Mesothelial cell of epicardium (in vitro differentiated cells): ENCODE results near the gene EPB41L4A. TPM values are rescaled to one million over a fixed set of nuclear protein-coding genes. Genes with fewer than 3 reads are reported as not detected.

Source experiments
- DNase-seq, 2 experiments: peaks; one replicate each; pipeline ENCODE4 v3.0.0; 2021; ENCODE audit warnings: low spot score in 2 of 2; ENCODE audit not compliant: unreplicated experiment in 2 of 2
- H3K27ac Mint-ChIP-seq: 2 replicates; pipeline ENCODE4 v1.8.0; 2021; ENCODE audit warnings: mixed read lengths
- H3K27me3 Mint-ChIP-seq: 2 replicates; pipeline ENCODE4 v1.8.0; 2021; ENCODE audit warnings: low read depth, mixed read lengths
- H3K36me3 Mint-ChIP-seq: 2 replicates; pipeline ENCODE4 v1.8.0; 2021; ENCODE audit warnings: mixed read lengths
- H3K4me1 Mint-ChIP-seq: 2 replicates; pipeline ENCODE4 v1.8.0; 2021; ENCODE audit warnings: mixed read lengths
- H3K4me3 Mint-ChIP-seq: 2 replicates; pipeline ENCODE4 v1.8.0; 2021; ENCODE audit warnings: mild to moderate bottlenecking, moderate library complexity, mixed read lengths
- H3K9me3 Mint-ChIP-seq: 2 replicates; pipeline ENCODE4 v1.8.0; 2021; ENCODE audit warnings: mixed read lengths
- CTCF ChIP-seq: fragments of 200-600 bp; sonication (generic); IDR thresholded peaks from one replicate; pipeline ENCODE4 v1.5.0; 2021; ENCODE audit warnings: antibody characterized with exemption; ENCODE audit not compliant: unreplicated experiment
- total RNA-seq: library from RNA; stranded (reverse); gene quantifications from 3 replicates; pipeline ENCODE4 v1.2.1, GENCODE V29; 2021

Gene EPB41L4A
- total RNA-seq, 1 donor from 2014 or later: 39.3 TPM

GRCh38 chr5:112390327-112390726 lies 28.8 kb downstream of the EPB41L4A start:
- H3K4me3 Mint-ChIP-seq: no peak overlapping the region
- peaks cover 12% of the 10 kb centered on the region for H3K9me3 Mint-ChIP-seq
- no peak for TF ChIP-seq CTCF
- peaks cover 22% of the 10 kb centered on the region for H3K4me1 Mint-ChIP-seq
- no peak for DNase-seq
- H3K27ac Mint-ChIP-seq: no peak overlapping the region
- H3K27me3 Mint-ChIP-seq: no peaks in the 10 kb centered on the region
- peaks cover 16% of the 10 kb centered on the region for H3K36me3 Mint-ChIP-seq

GRCh38 chr5:112388739-112389138 lies 30.3 kb downstream of the EPB41L4A start:
- DNase-seq: no peak
- peaks cover 7% of the 10 kb centered on the region for H3K9me3 Mint-ChIP-seq
- H3K27me3 Mint-ChIP-seq: no peaks in the 10 kb centered on the region
- no peak overlapping the region for H3K4me3 Mint-ChIP-seq
- no peak overlapping the region for H3K27ac Mint-ChIP-seq
- TF ChIP-seq CTCF: no peak
- peaks cover 9% of the 10 kb centered on the region for H3K36me3 Mint-ChIP-seq
- H3K4me1 Mint-ChIP-seq: peaks cover 24% of the 10 kb centered on the region

GRCh38 chr5:112388074-112388473 lies 31.0 kb downstream of the EPB41L4A start:
- TF ChIP-seq CTCF: no peak
- Mint-ChIP-seq H3K27me3 (no peaks in the 10 kb centered on the region), H3K4me3 (no peak overlapping the region), H3K4me1 (peaks cover 24% of the 10 kb centered on the region), H3K36me3 (peaks cover 7% of the 10 kb centered on the region), H3K27ac (peak overlapping the region; percentile 65), H3K9me3 (peaks cover 5% of the 10 kb centered on the region)
- no peak for DNase-seq

GRCh38 chr5:112386766-112387165 lies 32.3 kb downstream of the EPB41L4A start:
- H3K27me3 Mint-ChIP-seq: no peaks in the 10 kb centered on the region
- H3K9me3 Mint-ChIP-seq: no peaks in the 10 kb centered on the region
- H3K4me3 Mint-ChIP-seq: no peak overlapping the region
- peaks cover 1% of the 10 kb centered on the region for H3K36me3 Mint-ChIP-seq
- no peak for DNase-seq
- no peak for TF ChIP-seq CTCF
- H3K4me1 Mint-ChIP-seq: peaks cover 24% of the 10 kb centered on the region
- no peak overlapping the region for H3K27ac Mint-ChIP-seq

- no peaks in the 10 kb centered on the region for H3K9me3 Mint-ChIP-seq
- no peak overlapping the region for H3K27ac Mint-ChIP-seq
- no peak overlapping the region for H3K4me3 Mint-ChIP-seq
- peaks cover 1% of the 10 kb centered on the region for H3K36me3 Mint-ChIP-seq
- DNase-seq: no peak
- peaks cover 24% of the 10 kb centered on the region for H3K4me1 Mint-ChIP-seq
- no peak for TF ChIP-seq CTCF
- H3K27me3 Mint-ChIP-seq: no peaks in the 10 kb centered on the region
These were observed 33.1 kb downstream of the EPB41L4A start for GRCh38 chr5:112385969-112386368.

GRCh38 chr5:112385566-112385965 lies 33.5 kb downstream of the EPB41L4A start:
- Mint-ChIP-seq H3K27ac (no peak overlapping the region), H3K36me3 (peaks cover 1% of the 10 kb centered on the region), H3K9me3 (no peaks in the 10 kb centered on the region), H3K4me1 (peaks cover 24% of the 10 kb centered on the region), H3K4me3 (no peak overlapping the region), H3K27me3 (no peaks in the 10 kb centered on the region)
- TF ChIP-seq CTCF: no peak
- DNase-seq: no peak
